HG02610 (cell line): ENCODE data around the gene DEFB129.
"Not testable (repeated sequence)": the region's sequence is repeated elsewhere in the genome, so short reads cannot be mapped to it uniquely, and the experiment has no call there.

ENCODE experiments used
- ATAC-seq: cut with Tn5 transposase; IDR thresholded peaks from one replicate; pipeline ENCODE4 v1.9.1; 2021; ENCODE audit warnings: mild to moderate bottlenecking, moderate library complexity; ENCODE audit not compliant: unreplicated experiment

DEFB129 gene, protein sequence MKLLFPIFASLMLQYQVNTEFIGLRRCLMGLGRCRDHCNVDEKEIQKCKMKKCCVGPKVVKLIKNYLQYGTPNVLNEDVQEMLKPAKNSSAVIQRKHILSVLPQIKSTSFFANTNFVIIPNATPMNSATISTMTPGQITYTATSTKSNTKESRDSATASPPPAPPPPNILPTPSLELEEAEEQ

DNA sequence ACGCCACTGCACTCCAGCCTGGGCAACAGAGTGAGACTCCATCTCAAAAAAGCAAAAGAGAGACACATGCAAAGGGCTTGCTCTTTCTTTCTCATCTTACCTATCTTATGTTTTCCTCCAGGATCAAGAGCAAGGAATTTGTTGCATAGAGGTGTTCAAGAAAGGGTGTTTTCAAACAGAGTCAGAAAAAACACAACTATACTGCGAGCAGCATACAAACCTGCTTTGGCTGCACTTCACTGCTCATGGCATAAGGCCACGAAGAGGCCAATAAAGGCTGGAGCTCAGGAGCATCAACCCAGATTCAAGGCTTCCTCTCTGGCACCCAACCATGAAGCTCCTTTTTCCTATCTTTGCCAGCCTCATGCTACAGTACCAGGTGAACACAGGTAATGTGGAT, at the start of gene DEFB129:
DEFB129 (plus strand) TSS at position 301 of the 400 bp plus-strand sequence; CDS start at position 332, 31 bp downstream.
- ATAC-seq = no peak

DNA sequence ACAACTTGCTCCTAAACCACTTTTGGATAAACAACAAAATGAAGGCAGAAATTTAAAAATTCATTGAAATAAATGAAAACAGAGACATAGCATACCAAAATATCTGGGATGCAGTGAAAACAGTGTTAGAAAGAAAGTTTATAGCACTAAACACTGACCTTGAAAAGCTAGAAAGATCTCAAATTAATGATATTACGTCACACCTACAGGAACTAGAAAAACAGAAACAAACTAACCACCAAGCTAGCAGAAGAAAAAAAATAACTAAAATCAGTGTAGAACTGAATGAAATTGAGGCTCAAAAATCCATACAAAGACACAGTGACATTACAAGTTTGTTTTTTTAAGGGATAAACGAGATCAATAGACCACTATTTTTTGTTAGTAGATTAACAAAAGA, 42.8 kb upstream of the DEFB129 start:
- ATAC-seq = no peak

DNA sequence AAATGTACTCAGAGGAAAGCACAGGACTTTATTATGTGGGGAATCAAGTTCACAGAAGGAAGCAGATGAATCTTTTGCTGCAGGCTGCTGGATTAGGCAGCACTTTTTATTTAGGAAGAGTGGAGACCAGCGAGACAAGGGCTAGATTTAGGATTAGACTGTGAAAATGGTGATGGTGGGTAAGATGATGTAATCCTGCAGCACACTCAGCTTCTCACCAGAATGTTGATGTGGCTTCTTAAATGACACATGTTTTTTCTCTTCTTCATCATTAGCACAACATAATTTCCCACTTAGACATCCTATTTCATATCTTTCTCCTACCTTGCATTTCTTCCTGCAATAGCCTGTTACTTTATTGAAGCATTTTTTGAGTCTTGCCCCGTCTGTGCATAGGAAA, 39.3 kb upstream of the DEFB129 start:
- ATAC-seq = no peak

DNA sequence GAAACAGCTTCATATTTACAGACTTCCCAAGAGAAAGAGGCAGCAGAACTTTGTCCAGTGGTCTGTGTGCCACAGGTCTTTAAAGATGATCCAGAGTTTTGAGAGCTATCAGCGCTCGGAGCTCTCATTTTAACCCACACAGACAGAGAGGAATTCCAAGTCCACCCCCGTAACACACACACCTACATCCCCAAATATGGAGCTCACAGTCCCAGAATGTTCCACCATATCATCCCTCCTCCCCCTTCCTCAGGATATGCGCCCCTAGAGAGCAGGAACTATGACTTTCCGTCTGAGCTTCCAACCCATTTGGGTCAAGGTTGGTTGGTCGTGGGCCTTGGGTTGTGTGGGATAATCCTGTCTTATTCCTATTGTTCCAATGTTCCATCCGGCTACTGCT, 37.4 kb upstream of the DEFB129 start, which contains the start of gene DEFB128:
DEFB128 (minus strand) TSS at position 101 of the 400 bp plus-strand sequence; CDS start at position 13, 88 bp downstream.
- ATAC-seq = no peak

DNA sequence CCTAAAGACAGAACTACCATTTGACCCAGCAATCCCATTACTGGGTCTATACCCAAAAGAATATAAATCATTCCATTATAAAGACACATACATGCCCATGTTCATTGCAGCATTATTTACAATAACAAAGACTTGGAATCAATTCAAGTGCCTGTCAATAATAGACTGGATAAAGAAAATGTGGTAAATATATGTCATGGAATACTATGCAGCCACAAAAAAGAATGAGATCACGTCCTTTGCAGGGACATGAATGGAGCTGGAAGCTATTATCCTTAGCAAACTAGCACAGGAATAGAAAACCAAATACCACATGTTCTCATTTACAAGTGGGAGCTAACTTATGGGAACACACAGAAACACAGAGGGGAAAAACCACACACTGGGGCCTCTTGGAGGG, 28.8 kb upstream of the DEFB129 start:
- no peak for ATAC-seq

DNA sequence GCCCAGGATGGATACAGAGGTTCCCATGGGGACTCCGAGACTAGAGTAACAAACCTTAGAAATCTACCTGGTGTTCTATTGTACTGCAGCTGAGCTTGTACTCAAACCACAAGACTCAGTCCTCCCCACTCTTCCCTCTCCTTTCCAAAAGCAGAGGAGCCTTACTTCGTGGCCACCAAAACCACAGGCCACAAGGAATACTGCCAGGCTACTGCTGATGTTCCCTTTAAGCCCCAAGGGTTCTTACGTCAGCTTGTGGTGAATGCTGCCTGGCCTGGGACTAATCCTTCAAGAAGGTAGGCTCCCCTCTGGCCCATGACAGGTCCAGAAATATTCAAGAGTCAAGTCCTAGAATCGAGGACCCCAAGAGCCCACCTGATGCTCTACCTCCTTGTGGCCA, 27.1 kb upstream of the DEFB129 start:
- ATAC-seq = no peak

DNA sequence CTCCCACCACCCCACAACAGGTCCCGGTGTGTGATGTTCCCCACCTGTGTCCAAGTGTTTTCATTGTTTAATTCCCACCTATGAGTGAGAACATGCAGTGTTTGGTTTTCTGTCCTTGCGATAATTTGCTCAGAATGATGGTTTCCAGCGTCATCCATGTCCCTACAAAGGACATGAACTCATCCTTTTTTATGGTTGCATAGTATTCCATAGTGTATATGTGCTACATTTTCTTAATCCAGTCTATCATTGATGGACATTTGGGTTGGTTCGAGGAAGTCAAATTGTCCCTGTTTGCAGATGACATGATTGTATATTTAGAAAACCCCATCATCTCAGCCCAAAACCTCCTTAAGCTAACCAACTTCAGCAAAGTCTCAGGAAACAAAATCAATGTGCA, 23.4 kb upstream of the DEFB129 start:
- ATAC-seq = not testable (repeated sequence)

DNA sequence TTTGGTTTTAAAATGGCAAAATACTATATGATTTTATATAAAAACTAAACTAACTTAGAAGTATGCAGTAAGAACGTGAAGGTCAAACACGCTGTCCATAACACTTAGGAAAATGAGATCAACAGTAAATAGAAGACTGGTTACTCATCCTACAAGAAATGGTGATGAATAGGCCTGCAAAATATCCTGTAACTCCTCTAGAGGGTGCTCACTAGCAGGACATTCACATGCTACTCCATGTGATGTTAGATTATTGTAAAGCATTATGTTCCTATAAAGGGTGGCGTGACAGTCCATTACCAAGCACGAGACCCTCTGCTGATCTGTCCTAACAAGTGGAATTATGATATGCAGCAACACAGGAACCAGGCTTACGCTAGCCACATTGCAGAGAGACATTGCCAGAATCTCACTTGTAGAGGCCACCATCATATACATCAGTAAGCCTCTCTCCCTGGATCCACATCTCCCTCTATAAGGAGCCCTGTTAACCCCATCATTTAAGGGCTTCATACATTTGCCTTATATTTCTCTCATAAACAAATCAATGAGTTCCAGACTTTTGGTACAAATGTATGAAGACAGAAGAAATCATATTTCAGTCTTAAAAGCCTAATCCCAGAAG, 18.0 kb upstream of the DEFB129 start:
- ATAC-seq = no peak

DNA sequence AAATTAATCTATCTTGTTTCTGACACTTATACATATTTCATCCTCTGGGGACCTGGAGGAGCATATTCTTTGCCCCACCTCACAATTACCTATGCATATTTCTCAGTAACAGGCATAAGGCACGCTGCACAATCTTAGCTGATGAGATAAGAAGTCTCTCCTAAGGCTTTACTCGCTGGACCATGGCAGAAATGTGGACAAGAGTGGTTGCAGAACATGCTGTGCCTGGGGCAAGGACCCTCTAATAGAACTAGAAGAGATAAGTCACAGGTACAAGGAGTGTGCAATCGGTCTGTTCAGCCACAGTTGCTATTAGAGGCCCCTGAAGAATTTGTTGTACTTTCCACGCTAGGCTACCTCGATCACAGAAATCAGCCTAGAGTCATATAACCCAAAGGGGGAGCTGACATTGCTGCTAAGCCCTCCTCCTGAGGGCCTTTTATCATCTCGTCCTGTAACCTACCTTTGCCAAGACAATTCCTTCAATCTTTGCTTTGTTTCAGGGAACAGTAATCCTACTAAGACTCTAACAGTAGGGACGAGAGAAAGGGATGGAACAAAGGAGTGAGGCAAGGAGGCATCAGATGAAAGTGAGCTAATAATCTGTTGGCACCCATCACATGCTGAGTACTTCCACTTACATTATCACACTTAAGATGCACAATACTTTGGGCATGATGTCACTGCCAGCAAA, 16.1 kb upstream of the DEFB129 start:
- ATAC-seq = no peak

DNA sequence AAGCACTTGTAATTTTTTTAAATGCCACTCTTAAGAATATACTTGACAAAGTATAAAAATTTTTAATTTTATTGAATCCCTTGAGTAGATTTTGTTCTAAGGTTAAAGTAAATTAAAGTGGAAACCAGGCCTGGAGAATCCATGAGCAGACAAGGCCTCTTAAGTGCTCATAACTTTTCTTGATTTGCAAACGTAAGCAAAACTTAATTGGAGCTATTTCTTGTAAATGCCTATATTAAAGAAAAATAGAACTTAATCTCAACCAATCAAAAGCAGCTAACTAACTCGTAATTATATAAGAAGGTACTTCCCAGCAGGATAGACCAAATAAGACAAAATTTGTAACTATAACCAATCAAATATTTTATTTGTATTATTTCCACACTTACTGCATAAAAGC, 12.7 kb upstream of the DEFB129 start:
- ATAC-seq = no peak

DNA sequence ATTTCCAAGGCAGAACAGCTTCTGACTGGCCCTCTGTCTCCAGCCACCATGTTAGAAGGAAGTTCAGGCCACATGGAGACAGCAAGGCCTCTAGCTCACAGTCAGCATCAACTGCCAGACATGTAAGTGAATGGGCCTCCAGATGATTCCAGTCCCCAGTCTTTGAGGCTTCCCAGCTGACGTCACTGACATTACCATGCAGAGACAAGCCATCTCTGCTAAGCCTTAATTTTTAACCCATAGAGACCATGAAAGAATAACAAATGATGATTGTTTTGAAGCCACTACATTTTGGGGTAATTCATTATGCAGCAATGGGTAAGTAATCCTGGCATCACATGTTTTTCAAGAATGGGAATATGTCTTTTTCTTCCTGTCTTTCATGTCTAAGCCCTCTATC, 11.3 kb upstream of the DEFB129 start:
- no peak for ATAC-seq

DNA sequence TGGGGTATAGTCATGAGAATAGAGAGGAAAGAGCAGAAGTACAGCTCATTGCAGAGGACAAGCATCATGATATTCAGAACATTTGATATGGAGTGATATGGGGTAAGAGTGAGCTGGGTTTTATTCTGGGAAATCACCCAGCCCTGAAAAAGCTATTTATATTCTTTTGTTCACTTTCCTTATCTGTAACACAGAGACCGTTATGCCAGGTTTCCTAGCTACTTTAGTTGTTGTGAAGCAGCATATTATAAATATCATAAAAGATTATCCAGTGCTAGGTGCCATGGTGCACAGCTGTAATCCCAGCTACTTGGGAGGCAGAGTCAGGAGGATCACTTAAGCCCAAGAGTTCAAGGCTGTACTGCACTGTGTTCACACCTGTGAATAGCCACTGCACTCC, 9.8 kb upstream of the DEFB129 start:
- no peak for ATAC-seq

DNA sequence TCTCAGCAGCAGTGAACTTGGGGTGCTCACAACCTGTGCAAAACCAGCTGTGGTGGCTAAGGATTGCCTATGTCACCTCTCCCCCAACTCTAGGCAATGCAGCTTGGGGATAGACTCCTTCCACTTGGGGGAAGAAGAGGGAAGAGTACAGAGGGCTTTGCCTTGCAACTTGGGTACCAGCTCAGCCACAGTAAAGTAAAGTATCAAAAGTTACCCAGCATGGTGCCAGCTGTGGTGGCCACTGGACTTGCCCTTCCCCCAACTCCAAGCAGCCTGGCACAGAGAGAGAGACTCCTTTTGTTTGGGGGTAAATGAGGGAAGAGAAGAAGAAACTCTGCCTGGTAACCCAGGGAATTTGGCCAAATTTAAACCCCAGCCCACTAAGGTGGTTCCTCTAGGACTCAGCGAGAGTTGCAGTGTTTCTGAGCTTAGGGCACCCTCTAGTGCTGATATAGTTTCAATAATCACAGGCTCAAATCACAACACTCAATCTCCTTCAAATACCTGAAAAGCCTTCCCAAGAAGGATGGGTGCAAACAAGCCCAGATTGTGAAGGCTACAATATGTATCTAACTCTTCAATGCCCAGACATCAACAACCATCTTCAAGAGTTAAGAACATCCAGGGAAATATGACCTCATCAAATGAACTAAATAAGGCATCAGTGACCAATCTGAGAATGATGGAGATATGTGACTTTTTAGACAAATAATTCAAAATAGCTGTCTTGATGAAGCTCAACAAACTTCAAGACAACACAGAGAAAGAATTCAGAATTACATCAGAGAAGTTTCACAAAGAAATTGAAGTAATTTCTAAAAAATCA, 7.6 kb upstream of the DEFB129 start:
- no peak for ATAC-seq

DNA sequence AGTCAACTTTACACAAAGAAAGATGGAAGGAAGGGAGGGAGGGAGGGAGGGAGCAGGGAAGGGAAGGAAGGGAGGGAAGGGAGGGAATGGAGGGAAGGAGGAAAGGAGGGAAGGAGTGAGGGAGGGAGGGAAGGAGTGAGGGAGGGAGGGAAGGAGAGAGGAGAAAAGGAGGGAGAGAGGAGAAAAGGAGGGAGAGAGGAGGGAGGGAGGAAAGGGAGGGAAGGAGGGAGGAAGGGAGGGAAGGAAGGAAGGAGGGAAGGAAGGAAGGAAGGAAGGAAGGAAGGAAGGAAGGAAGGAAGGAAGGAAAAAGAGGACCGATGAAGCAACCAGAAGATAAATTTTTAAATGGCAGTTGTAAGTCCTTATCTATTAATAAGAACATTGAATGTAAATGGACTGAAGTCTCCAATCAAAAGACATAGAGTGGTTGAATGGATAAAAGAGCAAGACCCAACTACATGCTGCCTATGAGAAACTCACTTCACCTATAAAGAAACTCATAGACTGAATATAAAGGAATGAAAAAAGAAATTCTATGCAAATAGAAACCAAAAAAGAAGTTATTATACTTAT, 5.7 kb upstream of the DEFB129 start:
- no peak for ATAC-seq

DNA sequence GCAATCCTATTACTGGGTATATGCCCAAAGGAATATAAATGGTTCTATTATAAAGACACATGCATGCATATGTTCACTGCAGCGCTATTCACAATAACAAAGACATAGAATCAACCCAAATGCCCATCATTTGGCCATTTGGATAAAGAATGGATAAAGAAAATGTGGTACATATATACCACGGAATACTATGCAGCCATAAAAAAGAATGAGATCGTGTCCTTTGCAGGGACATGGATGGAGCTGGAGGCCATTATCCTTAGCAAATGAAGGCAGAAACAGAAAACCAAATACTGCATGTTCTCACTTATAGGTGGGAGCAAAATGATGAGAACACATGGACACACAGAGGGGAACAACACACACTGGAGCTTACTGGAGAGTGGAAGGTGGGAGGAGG, 1.2 kb upstream of the DEFB129 start:
- not testable (repeated sequence) for ATAC-seq

DNA sequence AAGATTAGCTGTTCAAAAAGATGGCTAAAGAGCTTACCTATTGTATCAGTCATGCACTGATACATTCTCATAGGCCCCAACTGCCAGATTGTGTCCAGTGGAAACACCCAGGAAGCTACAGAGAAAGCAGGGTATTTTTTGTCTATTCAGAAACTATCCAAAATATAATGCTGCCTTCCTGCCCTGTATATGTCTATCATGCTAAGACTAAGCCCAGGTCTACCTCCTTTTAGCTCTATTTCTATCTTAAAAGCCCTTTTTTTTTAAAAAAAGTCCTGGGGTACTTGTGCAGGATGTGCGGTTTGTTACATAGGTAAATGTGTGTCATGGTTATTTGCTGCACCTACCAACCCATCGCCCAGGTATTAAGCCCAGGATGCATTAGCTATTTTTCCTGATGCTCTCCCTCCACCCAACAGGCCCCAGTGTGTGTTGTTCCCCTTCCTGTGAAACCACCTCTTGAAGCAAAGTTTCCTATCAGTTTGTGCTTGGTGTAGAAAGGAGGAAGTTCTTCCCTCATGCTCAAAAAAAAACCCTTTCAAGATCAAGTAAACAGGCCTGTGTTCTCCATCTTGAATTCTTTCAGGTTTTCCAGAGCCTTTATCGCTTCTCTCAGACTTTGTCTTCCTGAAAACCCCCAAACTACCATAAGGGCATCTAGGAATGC, 514 bp downstream of the DEFB129 start:
- no peak for ATAC-seq

DNA sequence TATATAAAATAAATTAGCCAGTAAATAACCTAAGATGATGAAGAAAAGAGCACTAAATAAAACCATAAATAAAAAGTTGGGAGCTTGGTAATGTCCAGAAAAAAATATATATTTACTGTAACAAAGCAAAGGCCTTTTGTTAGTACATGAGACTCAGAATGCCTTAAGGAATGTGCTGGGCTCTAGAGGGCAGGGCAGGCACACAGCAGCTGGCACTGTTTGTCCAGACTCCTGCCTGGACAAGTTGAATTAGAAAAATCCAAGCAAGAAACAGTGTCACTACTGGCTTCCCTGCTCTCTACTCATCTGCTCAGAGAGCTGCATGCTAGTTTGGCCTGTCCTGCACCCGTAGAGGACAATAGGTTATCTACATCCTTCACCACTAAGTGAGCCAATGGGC, 8.8 kb downstream of the DEFB129 start:
- ATAC-seq = no peak

DNA sequence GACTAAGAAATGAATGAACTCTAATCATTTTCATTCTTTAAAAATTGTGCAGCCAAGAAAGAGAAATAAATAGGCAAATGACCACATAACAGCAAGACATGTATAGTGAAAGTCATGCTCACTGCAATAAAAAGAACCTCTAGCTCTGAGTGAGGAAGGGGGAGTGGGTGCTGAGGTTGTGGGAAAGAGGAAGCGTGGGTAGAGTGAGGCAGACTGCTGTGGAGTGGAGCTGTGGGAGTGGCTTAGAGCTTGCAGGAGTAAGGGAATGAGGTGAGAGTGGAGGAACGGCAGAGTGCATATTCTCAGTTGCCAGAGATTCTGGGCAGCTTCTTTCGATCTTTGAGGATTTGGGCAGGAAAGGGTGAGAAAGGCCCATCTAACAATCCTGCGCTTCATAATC, 10.4 kb downstream of the DEFB129 start:
- ATAC-seq = no peak

DNA sequence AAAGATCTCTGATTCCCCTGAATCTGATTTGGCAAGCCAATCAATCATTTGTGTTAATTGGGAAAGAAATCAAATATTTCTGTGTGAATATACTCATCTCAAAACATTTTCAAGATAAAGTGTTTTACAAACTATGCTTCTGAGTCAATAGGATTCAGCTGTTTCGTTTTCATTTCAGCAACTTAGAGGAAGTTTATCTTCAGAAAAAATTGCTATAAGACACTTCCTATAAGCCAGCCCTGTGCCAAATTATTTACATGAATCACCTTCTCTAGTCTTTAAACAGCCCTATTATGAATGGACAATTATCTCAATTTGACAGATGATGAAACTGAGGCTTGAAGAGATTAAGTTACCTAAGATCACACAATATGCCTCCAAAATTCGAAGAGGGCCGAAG, 10.9 kb downstream of the DEFB129 start:
- ATAC-seq = no peak

DNA sequence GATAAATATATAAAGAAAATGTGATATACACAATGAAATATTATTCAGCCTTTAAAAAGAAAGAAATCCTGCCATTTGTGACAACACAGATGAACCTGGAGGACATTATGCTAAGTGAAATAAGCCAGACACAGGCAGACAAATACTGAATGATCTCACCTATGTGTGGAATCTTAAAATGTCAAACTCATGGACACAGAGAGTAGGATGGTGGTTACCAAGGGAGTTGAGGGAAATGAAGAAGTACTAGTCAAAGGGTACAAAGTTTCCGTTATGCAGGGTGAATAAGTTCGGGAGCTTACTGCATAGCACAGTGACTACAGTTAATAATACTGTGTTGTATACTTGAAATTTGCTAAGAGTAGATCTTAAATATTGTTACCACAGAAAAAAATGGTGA, 15.8 kb downstream of the DEFB129 start:
- no peak for ATAC-seq

DNA sequence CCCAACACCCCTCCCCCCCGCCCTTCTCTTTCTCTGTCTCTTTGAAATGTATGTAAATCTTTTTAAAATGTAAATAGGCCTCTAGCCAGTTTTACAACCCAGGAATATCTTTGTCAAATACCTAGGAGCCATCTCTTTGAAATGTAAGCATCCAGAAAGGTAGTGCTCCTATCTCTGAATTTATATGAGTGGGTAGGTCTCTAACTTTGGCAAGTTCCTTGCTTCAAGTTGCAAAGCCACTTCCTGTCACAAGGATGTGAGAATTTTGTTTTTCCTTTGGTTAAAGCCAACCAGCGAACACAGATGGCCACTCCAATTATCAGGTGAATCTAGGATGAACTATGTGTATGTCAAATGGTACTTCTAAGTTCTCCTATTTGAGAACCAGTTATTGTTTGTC, 24.3 kb downstream of the DEFB129 start:
- ATAC-seq = no peak
